GM23338 (cell line): ENCODE data around the gene APPL2. TPM values are rescaled to one million over a fixed set of nuclear protein-coding genes. Genes with fewer than 3 reads are reported as not detected.

ENCODE experiments used
- ATAC-seq: fragments of 200-7000 bp; cut with Tn5 transposase; 3 replicates; pipeline ENCODE4 v1.9.1; 2020
- DNase-seq: peaks from one replicate; pipeline ENCODE4 v3.0.0-alpha.2; 2015; ENCODE audit warnings: low spot score
- H2AFZ ChIP-seq: fragments of 200-600 bp; sonication (generic); 2 replicates; pipeline ENCODE4 v1.8.0; 2016; ENCODE audit warnings: antibody characterized with exemption, mild to moderate bottlenecking, moderate library complexity
- H3F3A ChIP-seq: fragments of 200-600 bp; sonication (generic); replicated peaks from 2 replicates; pipeline ENCODE4 v1.8.0; 2017; ENCODE audit warnings: antibody characterized with exemption, mixed run types, low read depth
- H3K27ac ChIP-seq: fragments of 200-600 bp; sonication (generic); 2 replicates; pipeline ENCODE4 v1.6.1; 2016; ENCODE audit warnings: low read depth
- H3K27me3 ChIP-seq: fragments of 200-600 bp; sonication (generic); 2 replicates; pipeline ENCODE4 v1.8.0; 2016; ENCODE audit warnings: mild to moderate bottlenecking, mixed run types, moderate library complexity; ENCODE audit not compliant: insufficient read depth
- H3K36me3 ChIP-seq: fragments of 200-600 bp; sonication (generic); 2 replicates; pipeline ENCODE4 v1.8.0; 2016; ENCODE audit warnings: mild to moderate bottlenecking; ENCODE audit not compliant: insufficient read depth
- H3K4me1 ChIP-seq: fragments of 200-600 bp; sonication (generic); 2 replicates; pipeline ENCODE4 v1.8.0; 2016; ENCODE audit warnings: mild to moderate bottlenecking, moderate library complexity; ENCODE audit not compliant: insufficient read depth
- H3K4me2 ChIP-seq: fragments of 200-600 bp; sonication (generic); 2 replicates; pipeline ENCODE4 v1.7.1; 2017; ENCODE audit warnings: mixed run types
- H3K4me3 ChIP-seq: fragments of 200-600 bp; sonication (generic); 2 replicates; pipeline ENCODE4 v1.6.1; 2016; ENCODE audit warnings: mixed run types
- H3K79me2 ChIP-seq: fragments of 200-600 bp; sonication (generic); replicated peaks from 2 replicates; pipeline ENCODE4 v1.8.0; 2017; ENCODE audit warnings: mild to moderate bottlenecking; ENCODE audit not compliant: insufficient read depth
- H3K9me2 ChIP-seq: fragments of 200-600 bp; sonication (generic); 2 replicates; pipeline ENCODE4 v1.8.0; 2017; ENCODE audit not compliant: insufficient read depth
- H4K20me1 ChIP-seq: fragments of 200-600 bp; sonication (generic); replicated peaks from 2 replicates; pipeline ENCODE4 v1.8.0; 2017; ENCODE audit warnings: mild to moderate bottlenecking; ENCODE audit not compliant: insufficient read depth
- H3K27ac Mint-ChIP-seq: 2 replicates; pipeline ENCODE4 v1.8.0; 2020; ENCODE audit warnings: inconsistent platforms, mild to moderate bottlenecking, moderate library complexity, mixed read lengths
- H3K27me3 Mint-ChIP-seq: 3 replicates; pipeline ENCODE4 v1.8.0; 2022; ENCODE audit warnings: low read depth, mild to moderate bottlenecking, moderate library complexity, mixed read lengths, inconsistent platforms; ENCODE audit not compliant: insufficient read depth, poor library complexity
- H3K36me3 Mint-ChIP-seq: 3 replicates; pipeline ENCODE4 v1.8.0; 2021; ENCODE audit warnings: low read depth, mild to moderate bottlenecking, inconsistent platforms, moderate library complexity, mixed read lengths
- H3K4me1 Mint-ChIP-seq: 3 replicates; pipeline ENCODE4 v1.8.0; 2020; ENCODE audit warnings: mild to moderate bottlenecking, inconsistent platforms, mixed read lengths
- H3K4me3 Mint-ChIP-seq: 3 replicates; pipeline ENCODE4 v1.8.0; 2021; ENCODE audit warnings: moderate library complexity, mild to moderate bottlenecking, inconsistent platforms, mixed read lengths
- H3K9me3 Mint-ChIP-seq: 3 replicates; pipeline ENCODE4 v1.8.0; 2020; ENCODE audit warnings: moderate library complexity, mild to moderate bottlenecking, inconsistent platforms, mixed read lengths
- CREB1 ChIP-seq: fragments of 250-450 bp; sonication (Bioruptor Pico); IDR thresholded peaks from 2 replicates; pipeline ENCODE4 v1.5.0; 2020; ENCODE audit warnings: low read depth, mild to moderate bottlenecking, moderate library complexity
- EZH2 ChIP-seq: fragments of 200-600 bp; sonication (generic); IDR thresholded peaks from one replicate; pipeline ENCODE4 v1.8.0; 2017; ENCODE audit warnings: antibody characterized with exemption, mild to moderate bottlenecking, low read depth; ENCODE audit not compliant: unreplicated experiment
- EZH2phosphoT487 ChIP-seq: fragments of 200-600 bp; sonication (generic); IDR thresholded peaks from one replicate; pipeline ENCODE4 v1.8.1; 2018; ENCODE audit warnings: antibody characterized with exemption; ENCODE audit not compliant: unreplicated experiment
- JUNB ChIP-seq: IDR thresholded peaks from one replicate; pipeline ENCODE4 v1.6.1; 2016; ENCODE audit warnings: antibody characterized with exemption; ENCODE audit not compliant: unreplicated experiment
- NANOG ChIP-seq: IDR thresholded peaks from 2 replicates; pipeline ENCODE4 v1.6.1; 2016; ENCODE audit warnings: antibody characterized with exemption, borderline replicate concordance
- POLR2AphosphoS5 ChIP-seq: IDR thresholded peaks from 2 replicates; pipeline ENCODE4 v1.6.1; 2016; ENCODE audit warnings: antibody characterized with exemption, low read depth
- STAT1 ChIP-seq: IDR thresholded peaks from one replicate; pipeline ENCODE4 v1.6.1; 2016; ENCODE audit warnings: antibody characterized with exemption; ENCODE audit not compliant: unreplicated experiment
- ZNF114 ChIP-seq: fragments of 250-450 bp; sonication (Bioruptor Pico); IDR thresholded peaks from 2 replicates; pipeline ENCODE4 v1.5.0; 2020; ENCODE audit warnings: mild to moderate bottlenecking, moderate library complexity
- ZNF331 ChIP-seq: fragments of 250-450 bp; sonication (Bioruptor Pico); IDR thresholded peaks from 2 replicates; pipeline ENCODE4 v1.5.0; 2020; ENCODE audit warnings: low read depth, mild to moderate bottlenecking, moderate library complexity
- polyA plus RNA-seq: library from polyadenylated mRNA; unstranded; fragments of >200 nt; fragmentation: Nextera tagmentation; extraction: Ambion mirVana; gene quantifications from 2 replicates; pipeline ENCODE4 v1.2.1, GENCODE V29; 2016
- total RNA-seq: library from RNA; depleted of rRNA; stranded (reverse); fragments of >200 nt; shearing (Covaris generic); gene quantifications from 2 replicates; pipeline ENCODE4 v1.2.3, GENCODE V29; 2014
- TF ChIP-seq, protein P1 (sequence below), 2 experiments: fragments of 200-600 bp in 1 of 2; sonication (generic) in 1 of 2; conservative IDR thresholded peaks; 2 replicates each; pipeline versions ENCODE4 v1.5.1 to v1.6.1; 2016 to 2017; ENCODE audit warnings: antibody characterized with exemption in 2 of 2, low read depth in 2 of 2, mild to moderate bottlenecking in 2 of 2, moderate library complexity in 1 of 2
- TF ChIP-seq, protein P2 (sequence below): IDR thresholded peaks from 2 replicates; pipeline ENCODE4 v1.6.1; 2016; ENCODE audit warnings: antibody characterized with exemption
- TF ChIP-seq, protein P3 (sequence below): fragments of 250-450 bp; sonication (Bioruptor Pico); IDR thresholded peaks from 2 replicates; pipeline ENCODE4 v1.5.0; 2020; ENCODE audit warnings: mild to moderate bottlenecking, moderate library complexity
- TF ChIP-seq, protein P4 (sequence below): IDR thresholded peaks from one replicate; pipeline ENCODE4 v1.6.1; 2018; ENCODE audit warnings: antibody characterized with exemption; ENCODE audit not compliant: unreplicated experiment

Gene APPL2
- total and polyA plus RNA-seq, 2 experiments from 2014 or later: 9.3 to 17.4 TPM

DNA sequence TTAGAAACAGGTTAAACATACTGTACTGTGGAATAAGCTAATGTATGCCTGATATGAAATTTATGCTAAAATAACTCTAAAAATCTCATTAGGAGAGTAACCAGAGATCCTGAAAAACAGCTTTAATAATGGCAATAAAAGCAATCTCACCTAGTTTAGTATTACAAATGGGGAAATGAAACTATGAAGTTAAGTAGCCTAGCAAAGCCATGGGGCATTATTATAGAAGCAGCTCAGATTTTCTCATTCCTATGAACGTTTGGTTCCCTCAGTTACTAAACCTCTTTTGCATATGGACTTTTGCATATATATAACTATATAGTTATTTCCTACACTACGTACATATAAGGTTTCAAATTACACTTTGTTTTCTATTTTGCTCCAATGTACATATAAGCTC lies 25.0 kb upstream of the APPL2 start:
- Mint-ChIP-seq H3K27ac (no peak overlapping the region), H3K4me3 (no peak overlapping the region)
- DNase-seq: no peak

More for the DNA sequence above, 25.0 kb upstream of the APPL2 start:
- Histone ChIP-seq H2AFZ (no peak overlapping the region), H3K27me3 (no peaks in the 10 kb centered on the region), H3K27ac (no peak overlapping the region), H3K36me3 (no peaks in the 10 kb centered on the region), H3F3A (no peaks in the 10 kb centered on the region), H3K4me3 (no peak overlapping the region), H3K4me1 (no peaks in the 10 kb centered on the region), H3K79me2 (no peaks in the 10 kb centered on the region), H3K4me2 (no peak overlapping the region), H4K20me1 (no peaks in the 10 kb centered on the region), H3K9me2 (0 out of 2 replicates have a peak, but pooled peaks cover 4% of the 10 kb centered on the region)
- no peak for ATAC-seq
- Mint-ChIP-seq H3K27me3 (peaks cover 3% of the 10 kb centered on the region), H3K36me3 (no peaks in the 10 kb centered on the region), H3K4me1 (no peaks in the 10 kb centered on the region), H3K9me3 (no peaks in the 10 kb centered on the region)
- TF ChIP-seq ZNF114 (CRISPR knock-in tag) (no peak), POLR2AphosphoS5 (no peak), NANOG (no peak), CREB1 (CRISPR knock-in tag) (no peak), STAT1 (no peak), JUNB (no peak), ZNF331 (no peak), EZH2 (no peak), EZH2phosphoT487 (no peak)
- TF ChIP-seq, protein P1, sequence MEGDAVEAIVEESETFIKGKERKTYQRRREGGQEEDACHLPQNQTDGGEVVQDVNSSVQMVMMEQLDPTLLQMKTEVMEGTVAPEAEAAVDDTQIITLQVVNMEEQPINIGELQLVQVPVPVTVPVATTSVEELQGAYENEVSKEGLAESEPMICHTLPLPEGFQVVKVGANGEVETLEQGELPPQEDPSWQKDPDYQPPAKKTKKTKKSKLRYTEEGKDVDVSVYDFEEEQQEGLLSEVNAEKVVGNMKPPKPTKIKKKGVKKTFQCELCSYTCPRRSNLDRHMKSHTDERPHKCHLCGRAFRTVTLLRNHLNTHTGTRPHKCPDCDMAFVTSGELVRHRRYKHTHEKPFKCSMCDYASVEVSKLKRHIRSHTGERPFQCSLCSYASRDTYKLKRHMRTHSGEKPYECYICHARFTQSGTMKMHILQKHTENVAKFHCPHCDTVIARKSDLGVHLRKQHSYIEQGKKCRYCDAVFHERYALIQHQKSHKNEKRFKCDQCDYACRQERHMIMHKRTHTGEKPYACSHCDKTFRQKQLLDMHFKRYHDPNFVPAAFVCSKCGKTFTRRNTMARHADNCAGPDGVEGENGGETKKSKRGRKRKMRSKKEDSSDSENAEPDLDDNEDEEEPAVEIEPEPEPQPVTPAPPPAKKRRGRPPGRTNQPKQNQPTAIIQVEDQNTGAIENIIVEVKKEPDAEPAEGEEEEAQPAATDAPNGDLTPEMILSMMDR (conservative IDR thresholded peaks at IDR 0.05; ENCODE audit: low read depth in 2 of 2): no peak
- TF ChIP-seq, protein P2, sequence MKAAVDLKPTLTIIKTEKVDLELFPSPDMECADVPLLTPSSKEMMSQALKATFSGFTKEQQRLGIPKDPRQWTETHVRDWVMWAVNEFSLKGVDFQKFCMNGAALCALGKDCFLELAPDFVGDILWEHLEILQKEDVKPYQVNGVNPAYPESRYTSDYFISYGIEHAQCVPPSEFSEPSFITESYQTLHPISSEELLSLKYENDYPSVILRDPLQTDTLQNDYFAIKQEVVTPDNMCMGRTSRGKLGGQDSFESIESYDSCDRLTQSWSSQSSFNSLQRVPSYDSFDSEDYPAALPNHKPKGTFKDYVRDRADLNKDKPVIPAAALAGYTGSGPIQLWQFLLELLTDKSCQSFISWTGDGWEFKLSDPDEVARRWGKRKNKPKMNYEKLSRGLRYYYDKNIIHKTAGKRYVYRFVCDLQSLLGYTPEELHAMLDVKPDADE: no peak
- TF ChIP-seq, protein P3, sequence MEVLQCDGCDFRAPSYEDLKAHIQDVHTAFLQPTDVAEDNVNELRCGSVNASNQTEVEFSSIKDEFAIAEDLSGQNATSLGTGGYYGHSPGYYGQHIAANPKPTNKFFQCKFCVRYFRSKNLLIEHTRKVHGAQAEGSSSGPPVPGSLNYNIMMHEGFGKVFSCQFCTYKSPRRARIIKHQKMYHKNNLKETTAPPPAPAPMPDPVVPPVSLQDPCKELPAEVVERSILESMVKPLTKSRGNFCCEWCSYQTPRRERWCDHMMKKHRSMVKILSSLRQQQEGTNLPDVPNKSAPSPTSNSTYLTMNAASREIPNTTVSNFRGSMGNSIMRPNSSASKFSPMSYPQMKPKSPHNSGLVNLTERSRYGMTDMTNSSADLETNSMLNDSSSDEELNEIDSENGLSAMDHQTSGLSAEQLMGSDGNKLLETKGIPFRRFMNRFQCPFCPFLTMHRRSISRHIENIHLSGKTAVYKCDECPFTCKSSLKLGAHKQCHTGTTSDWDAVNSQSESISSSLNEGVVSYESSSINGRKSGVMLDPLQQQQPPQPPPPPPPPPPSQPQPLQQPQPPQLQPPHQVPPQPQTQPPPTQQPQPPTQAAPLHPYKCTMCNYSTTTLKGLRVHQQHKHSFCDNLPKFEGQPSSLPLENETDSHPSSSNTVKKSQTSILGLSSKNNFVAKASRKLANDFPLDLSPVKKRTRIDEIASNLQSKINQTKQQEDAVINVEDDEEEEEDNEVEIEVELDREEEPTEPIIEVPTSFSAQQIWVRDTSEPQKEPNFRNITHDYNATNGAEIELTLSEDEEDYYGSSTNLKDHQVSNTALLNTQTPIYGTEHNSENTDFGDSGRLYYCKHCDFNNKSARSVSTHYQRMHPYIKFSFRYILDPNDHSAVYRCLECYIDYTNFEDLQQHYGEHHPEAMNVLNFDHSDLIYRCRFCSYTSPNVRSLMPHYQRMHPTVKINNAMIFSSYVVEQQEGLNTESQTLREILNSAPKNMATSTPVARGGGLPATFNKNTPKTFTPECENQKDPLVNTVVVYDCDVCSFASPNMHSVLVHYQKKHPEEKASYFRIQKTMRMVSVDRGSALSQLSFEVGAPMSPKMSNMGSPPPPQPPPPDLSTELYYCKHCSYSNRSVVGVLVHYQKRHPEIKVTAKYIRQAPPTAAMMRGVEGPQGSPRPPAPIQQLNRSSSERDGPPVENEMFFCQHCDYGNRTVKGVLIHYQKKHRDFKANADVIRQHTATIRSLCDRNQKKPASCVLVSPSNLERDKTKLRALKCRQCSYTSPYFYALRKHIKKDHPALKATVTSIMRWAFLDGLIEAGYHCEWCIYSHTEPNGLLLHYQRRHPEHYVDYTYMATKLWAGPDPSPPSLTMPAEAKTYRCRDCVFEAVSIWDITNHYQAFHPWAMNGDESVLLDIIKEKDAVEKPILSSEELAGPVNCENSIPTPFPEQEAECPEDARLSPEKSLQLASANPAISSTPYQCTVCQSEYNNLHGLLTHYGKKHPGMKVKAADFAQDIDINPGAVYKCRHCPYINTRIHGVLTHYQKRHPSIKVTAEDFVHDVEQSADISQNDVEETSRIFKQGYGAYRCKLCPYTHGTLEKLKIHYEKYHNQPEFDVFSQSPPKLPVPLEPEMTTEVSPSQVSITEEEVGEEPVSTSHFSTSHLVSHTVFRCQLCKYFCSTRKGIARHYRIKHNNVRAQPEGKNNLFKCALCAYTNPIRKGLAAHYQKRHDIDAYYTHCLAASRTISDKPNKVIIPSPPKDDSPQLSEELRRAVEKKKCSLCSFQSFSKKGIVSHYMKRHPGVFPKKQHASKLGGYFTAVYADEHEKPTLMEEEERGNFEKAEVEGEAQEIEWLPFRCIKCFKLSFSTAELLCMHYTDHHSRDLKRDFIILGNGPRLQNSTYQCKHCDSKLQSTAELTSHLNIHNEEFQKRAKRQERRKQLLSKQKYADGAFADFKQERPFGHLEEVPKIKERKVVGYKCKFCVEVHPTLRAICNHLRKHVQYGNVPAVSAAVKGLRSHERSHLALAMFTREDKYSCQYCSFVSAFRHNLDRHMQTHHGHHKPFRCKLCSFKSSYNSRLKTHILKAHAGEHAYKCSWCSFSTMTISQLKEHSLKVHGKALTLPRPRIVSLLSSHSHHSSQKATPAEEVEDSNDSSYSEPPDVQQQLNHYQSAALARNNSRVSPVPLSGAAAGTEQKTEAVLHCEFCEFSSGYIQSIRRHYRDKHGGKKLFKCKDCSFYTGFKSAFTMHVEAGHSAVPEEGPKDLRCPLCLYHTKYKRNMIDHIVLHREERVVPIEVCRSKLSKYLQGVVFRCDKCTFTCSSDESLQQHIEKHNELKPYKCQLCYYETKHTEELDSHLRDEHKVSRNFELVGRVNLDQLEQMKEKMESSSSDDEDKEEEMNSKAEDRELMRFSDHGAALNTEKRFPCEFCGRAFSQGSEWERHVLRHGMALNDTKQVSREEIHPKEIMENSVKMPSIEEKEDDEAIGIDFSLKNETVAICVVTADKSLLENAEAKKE (CRISPR knock-in tag): no peak
- TF ChIP-seq, protein P4, sequence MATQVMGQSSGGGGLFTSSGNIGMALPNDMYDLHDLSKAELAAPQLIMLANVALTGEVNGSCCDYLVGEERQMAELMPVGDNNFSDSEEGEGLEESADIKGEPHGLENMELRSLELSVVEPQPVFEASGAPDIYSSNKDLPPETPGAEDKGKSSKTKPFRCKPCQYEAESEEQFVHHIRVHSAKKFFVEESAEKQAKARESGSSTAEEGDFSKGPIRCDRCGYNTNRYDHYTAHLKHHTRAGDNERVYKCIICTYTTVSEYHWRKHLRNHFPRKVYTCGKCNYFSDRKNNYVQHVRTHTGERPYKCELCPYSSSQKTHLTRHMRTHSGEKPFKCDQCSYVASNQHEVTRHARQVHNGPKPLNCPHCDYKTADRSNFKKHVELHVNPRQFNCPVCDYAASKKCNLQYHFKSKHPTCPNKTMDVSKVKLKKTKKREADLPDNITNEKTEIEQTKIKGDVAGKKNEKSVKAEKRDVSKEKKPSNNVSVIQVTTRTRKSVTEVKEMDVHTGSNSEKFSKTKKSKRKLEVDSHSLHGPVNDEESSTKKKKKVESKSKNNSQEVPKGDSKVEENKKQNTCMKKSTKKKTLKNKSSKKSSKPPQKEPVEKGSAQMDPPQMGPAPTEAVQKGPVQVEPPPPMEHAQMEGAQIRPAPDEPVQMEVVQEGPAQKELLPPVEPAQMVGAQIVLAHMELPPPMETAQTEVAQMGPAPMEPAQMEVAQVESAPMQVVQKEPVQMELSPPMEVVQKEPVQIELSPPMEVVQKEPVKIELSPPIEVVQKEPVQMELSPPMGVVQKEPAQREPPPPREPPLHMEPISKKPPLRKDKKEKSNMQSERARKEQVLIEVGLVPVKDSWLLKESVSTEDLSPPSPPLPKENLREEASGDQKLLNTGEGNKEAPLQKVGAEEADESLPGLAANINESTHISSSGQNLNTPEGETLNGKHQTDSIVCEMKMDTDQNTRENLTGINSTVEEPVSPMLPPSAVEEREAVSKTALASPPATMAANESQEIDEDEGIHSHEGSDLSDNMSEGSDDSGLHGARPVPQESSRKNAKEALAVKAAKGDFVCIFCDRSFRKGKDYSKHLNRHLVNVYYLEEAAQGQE: no peak
